Activated CD4-positive, alpha-beta memory T cell treated with anti-CD3 and anti-CD28 coated beads, Interleukin-2, amount 10 ng/mL, durations not matched to agents 7 days and 5 days (primary cell): ENCODE measurements around the gene HNRNPH1. TPM values are rescaled to one million over a fixed set of nuclear protein-coding genes. Genes with fewer than 3 reads are reported as not detected.

Source experiments
- CTCF ChIA-PET: fragments of 350-600 bp; sonication (Branson Sonifier 250); formaldehyde crosslinking; loops from one replicate; lab custom pipeline; 2021; ENCODE audit warnings: antibody characterized with exemption, inconsistent platforms; lab: Charles Lee
- POLR2A ChIA-PET: fragments of 350-600 bp; sonication (Branson Sonifier 250); formaldehyde crosslinking; loops from one replicate; lab custom pipeline; 2021; ENCODE audit warnings: antibody characterized with exemption; lab: Charles Lee
- DNase-seq: peaks from one replicate; pipeline ENCODE4 v3.0.0-alpha.2; 2020
- H3K27ac Mint-ChIP-seq: one replicate; pipeline ENCODE4 v1.8.0; 2021; ENCODE audit warnings: mild to moderate bottlenecking, mixed read lengths
- H3K27me3 Mint-ChIP-seq: one replicate; pipeline ENCODE4 v1.8.0; 2021; ENCODE audit warnings: mixed read lengths
- H3K36me3 Mint-ChIP-seq: one replicate; pipeline ENCODE4 v1.8.0; 2021; ENCODE audit warnings: low read depth, mixed read lengths
- H3K4me1 Mint-ChIP-seq: one replicate; pipeline ENCODE4 v1.8.0; 2021; ENCODE audit warnings: mixed read lengths
- H3K4me3 Mint-ChIP-seq: one replicate; pipeline ENCODE4 v1.8.0; 2021; ENCODE audit warnings: mild to moderate bottlenecking, mixed read lengths
- H3K9me3 Mint-ChIP-seq: one replicate; pipeline ENCODE4 v1.8.0; 2021; ENCODE audit warnings: mixed read lengths
- total RNA-seq, 2 experiments: library from RNA; stranded (reverse); gene quantifications; one replicate each; pipeline ENCODE4 v1.2.3, GENCODE V29; 2021

HNRNPH1 gene
- total RNA-seq, 2 experiments from 2014 or later: 675 to 699 TPM

DNA sequence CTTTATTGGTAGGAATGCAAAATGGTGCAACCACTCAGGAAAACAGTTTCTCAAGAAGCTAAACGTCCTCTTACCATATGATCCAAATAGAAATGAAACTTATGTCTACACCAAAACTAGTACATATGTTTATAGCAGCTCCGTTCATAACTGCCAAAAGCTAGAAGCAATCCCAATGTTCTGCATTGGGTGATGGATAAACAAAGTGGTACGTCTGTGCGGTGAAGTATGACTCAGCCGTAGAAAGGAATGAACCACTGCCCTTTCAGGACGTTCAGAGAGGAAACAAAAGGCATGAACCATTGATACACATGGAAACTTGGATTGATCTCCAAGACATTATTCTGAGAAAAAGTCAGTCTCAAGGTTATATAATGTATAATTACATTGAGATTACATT, 27.6 kb downstream of the HNRNPH1 start:
- peaks cover 55% of the 10 kb centered on the region for H3K36me3 Mint-ChIP-seq
- POLR2A ChIA-PET: interaction anchor here (21.4 kb wide), 1 partner anchor 23 kb away, joined by 378 read pairs; the partner anchor contains the start of gene HNRNPH1

DNA sequence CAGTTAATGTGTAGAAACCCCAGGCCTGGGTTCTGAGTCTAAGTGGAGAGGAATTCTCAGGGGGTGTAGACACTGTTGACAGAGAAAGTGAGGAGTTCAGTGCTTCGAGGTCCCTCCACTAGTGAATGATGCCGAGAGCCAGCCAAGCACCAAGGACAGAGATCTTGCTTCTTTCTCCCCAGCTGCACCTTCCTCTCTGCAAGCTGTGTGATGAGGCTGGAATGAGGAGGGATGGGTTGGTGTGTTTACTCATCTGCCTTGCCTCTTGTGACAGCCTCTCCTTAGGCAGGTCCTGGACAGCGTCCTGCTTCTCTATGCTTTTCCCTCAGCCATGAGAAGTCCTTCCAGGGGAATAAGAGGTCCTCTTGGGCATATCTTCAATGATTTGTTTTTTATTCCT, 35.3 kb downstream of the HNRNPH1 start:
- Mint-ChIP-seq H3K27ac (no peak overlapping the region), H3K4me3 (no peak overlapping the region), H3K4me1 (no peaks in the 10 kb centered on the region), H3K9me3 (no peaks in the 10 kb centered on the region), H3K36me3 (peaks cover 33% of the 10 kb centered on the region), H3K27me3 (no peaks in the 10 kb centered on the region)
- POLR2A ChIA-PET: interaction anchor here (0.6 kb wide), 1 partner anchor 14 kb away, joined by 4 read pairs; no protein-coding TSS in a partner anchor
- CTCF ChIA-PET: no interaction called here
- DNase-seq: no peak

More for the DNA sequence above, 27.6 kb downstream of the HNRNPH1 start:
- CTCF ChIA-PET: no interaction called here
- H3K4me1 Mint-ChIP-seq: no peaks in the 10 kb centered on the region
- H3K27me3 Mint-ChIP-seq: no peaks in the 10 kb centered on the region
- no peak for DNase-seq
- no peak overlapping the region for H3K27ac Mint-ChIP-seq
- no peak overlapping the region for H3K4me3 Mint-ChIP-seq
- no peaks in the 10 kb centered on the region for H3K9me3 Mint-ChIP-seq

DNA sequence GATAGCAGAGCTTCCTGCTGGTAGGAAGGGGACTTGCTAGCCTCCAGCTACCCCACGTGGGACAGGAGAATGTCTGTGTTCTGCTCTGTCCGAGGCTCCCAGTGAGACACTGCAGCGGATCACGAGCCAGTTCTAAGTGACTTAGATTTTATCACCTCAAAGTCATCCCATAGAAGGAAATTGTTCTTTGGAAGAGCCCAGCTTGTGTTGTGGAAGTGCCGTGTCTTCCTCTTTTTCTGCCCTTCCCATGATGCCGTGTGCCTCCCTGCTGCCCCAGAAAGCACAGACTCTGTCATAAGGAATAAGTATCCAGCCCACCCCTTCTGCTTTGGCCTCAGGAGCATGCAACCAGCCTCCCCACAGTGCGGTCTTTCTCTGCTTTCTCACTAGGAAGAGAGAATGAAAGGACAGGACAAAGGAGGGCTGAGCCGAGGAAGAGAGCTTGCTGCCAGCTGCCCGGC, 37.5 kb downstream of the HNRNPH1 start:
- Mint-ChIP-seq H3K27ac (no peak overlapping the region), H3K36me3 (peaks cover 24% of the 10 kb centered on the region), H3K9me3 (no peaks in the 10 kb centered on the region), H3K4me1 (no peaks in the 10 kb centered on the region), H3K27me3 (no peaks in the 10 kb centered on the region), H3K4me3 (no peak overlapping the region)
- no peak for DNase-seq
- POLR2A ChIA-PET: interaction anchor here (0.8 kb wide), 2 partner anchors 25 to 35 kb away, joined by 3 read pairs; partner anchors contain the start of gene RUFY1
- CTCF ChIA-PET: no interaction called here

DNA sequence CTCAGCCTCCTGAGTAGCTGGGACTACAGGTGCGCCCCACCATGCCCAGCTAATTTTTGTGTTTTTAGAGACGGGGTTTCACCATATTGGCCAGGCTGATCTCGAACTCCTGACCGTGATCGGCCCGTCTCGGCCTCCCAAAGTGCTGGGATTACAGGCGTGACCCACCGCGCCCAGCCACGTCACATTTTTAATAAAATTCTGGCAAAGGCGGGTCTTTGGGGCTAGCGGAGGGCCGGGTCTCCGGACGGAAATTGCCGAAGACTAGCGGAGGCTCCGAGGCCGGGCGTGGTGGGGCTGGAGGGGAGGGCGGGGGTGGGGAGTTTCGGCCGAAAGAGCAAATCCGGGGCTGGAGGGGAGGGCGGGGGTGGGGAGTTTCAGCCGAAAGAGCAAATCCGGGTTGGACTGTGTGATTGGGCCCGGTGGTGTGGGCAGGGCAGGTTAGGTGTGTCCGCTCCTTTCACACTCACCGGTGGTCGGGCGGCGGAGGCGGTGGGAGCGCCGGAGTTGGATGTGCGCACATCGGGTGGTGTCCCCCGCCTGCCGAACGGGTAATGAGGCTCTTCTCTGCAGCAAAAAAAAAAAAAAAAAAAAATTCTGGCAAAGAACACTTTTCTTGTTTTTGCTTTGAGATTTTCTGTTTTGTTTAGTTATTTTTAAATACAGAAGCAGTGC, 46.0 kb downstream of the HNRNPH1 start:
- no peak overlapping the region for H3K27ac Mint-ChIP-seq
- ChIA-PET CTCF (no interaction called here), POLR2A (no interaction called here)
- H3K9me3 Mint-ChIP-seq: no peaks in the 10 kb centered on the region
- H3K36me3 Mint-ChIP-seq: peaks cover 25% of the 10 kb centered on the region
- no peak for DNase-seq
- H3K4me1 Mint-ChIP-seq: no peaks in the 10 kb centered on the region
- H3K4me3 Mint-ChIP-seq: no peak overlapping the region
- no peaks in the 10 kb centered on the region for H3K27me3 Mint-ChIP-seq

DNA sequence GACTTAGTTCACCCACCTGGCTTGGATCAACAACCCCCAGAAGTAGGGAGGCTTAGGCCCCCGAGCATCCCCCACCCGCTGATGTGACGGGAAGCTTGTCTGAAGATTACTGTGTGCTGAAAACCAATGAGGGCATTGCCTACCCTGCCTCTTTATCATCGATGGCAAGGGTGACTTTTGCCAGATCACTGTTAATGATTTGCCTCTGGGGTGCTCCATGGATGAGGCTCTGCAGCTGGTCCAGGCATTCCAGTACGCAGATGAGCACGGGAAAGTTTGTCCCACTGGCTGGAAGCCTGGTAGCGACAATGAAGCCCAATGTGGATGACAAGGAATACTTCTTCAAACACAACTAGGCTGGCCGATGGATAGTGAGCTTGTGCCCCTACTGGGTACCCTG, 51.1 kb downstream of the HNRNPH1 start:
- Mint-ChIP-seq H3K4me1 (no peaks in the 10 kb centered on the region), H3K27me3 (no peaks in the 10 kb centered on the region), H3K27ac (no peak overlapping the region), H3K36me3 (peaks cover 38% of the 10 kb centered on the region), H3K9me3 (no peaks in the 10 kb centered on the region), H3K4me3 (no peak overlapping the region)
- DNase-seq: no peak
- POLR2A ChIA-PET: no interaction called here
- CTCF ChIA-PET: no interaction called here

DNA sequence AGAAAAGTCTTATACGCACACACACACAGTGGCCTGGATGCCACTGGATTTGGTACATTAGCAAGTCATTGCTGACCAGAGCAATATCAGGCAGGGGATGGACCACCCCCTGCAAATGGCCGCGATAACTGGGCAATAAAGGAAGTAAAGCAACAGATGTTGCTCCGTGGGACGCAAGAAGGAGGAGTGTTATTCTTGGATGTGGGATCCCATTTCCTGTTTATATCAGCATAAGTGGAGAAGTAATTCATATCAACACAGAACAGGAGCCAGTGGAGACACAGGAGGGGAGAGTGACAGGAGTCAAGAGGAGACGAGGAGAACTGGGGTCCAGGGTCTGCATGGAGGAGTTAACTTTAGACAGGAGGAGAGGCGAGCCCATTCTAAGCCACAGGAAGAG, 54.8 kb downstream of the HNRNPH1 start:
- no peaks in the 10 kb centered on the region for H3K9me3 Mint-ChIP-seq
- no peak for DNase-seq
- no peaks in the 10 kb centered on the region for H3K27me3 Mint-ChIP-seq
- no peak overlapping the region for H3K4me3 Mint-ChIP-seq
- peak overlapping the region; percentile 34 for H3K27ac Mint-ChIP-seq
- H3K4me1 Mint-ChIP-seq: no peaks in the 10 kb centered on the region
- POLR2A ChIA-PET: no interaction called here
- CTCF ChIA-PET: no interaction called here
- peaks cover 45% of the 10 kb centered on the region for H3K36me3 Mint-ChIP-seq

DNA sequence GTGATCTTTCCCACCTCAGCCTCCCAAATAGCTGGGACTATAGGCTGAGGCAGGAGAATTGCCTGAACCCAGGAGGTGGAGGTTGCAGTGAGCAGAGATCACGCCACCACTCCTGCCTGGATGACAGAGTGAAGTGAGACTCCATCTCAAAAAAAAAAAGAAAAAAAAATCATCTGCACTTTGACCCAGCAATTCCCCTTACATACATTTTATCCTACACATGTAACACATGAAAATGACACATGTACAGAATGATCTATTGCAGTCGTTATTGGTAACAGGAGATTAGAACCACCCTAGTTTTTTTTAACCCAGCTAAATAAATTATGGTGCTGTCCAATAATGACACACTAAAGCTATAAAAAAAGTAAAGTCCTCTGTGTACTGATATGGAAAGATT, 58.9 kb downstream of the HNRNPH1 start:
- DNase-seq: no peak
- H3K9me3 Mint-ChIP-seq: no peaks in the 10 kb centered on the region
- no peaks in the 10 kb centered on the region for H3K27me3 Mint-ChIP-seq
- CTCF ChIA-PET: no interaction called here
- H3K4me1 Mint-ChIP-seq: peaks cover 8% of the 10 kb centered on the region
- no peak overlapping the region for H3K4me3 Mint-ChIP-seq
- POLR2A ChIA-PET: no interaction called here
- H3K36me3 Mint-ChIP-seq: peaks cover 50% of the 10 kb centered on the region
- no peak overlapping the region for H3K27ac Mint-ChIP-seq

Other genes with a start within 250 kb of the HNRNPH1 start
- gene RUFY1, start 73.1 kb downstream of the HNRNPH1 start, total RNA-seq: 10 to 100 TPM; 36.1 to 39.1 TPM
- gene CBY3, start 57.4 kb upstream of the HNRNPH1 start, total RNA-seq: under 1 TPM in 1 of 2 experiments, not detected in 1; 0.68 TPM
- 100 to 1,000 TPM; 418 to 428 TPM for gene CANX, start 75.3 kb upstream of the HNRNPH1 start, total RNA-seq
- 10 to 100 TPM; 33.3 to 35.2 TPM for gene MAML1, start 109.2 kb upstream of the HNRNPH1 start, total RNA-seq
- gene LTC4S, start 170.3 kb upstream of the HNRNPH1 start, total RNA-seq: 1 to 10 TPM; 2.1 to 3.3 TPM
- 10 to 100 TPM; 94.8 to 95.7 TPM for gene MGAT4B, start 183.2 kb upstream of the HNRNPH1 start, total RNA-seq
- gene SQSTM1, start 197.2 kb upstream of the HNRNPH1 start, total RNA-seq: 100 to 1,000 TPM; 178 to 183 TPM
- 10 to 100 TPM; 17.0 to 19.5 TPM for gene MRNIP, start 235.1 kb upstream of the HNRNPH1 start, total RNA-seq